Kidney capillary endothelial cell (primary cell): ENCODE data around the gene NCCRP1.

Source experiments
- DNase-seq: peaks from one replicate; pipeline ENCODE4 v3.0.0-alpha.2; 2018; ENCODE audit warnings: low spot score

Gene NCCRP1

GRCh38 chr19:39196860-39197562 lies at the start of gene NCCRP1:
NCCRP1 (plus strand) TSS chr19:39196964; CDS start chr19:39196983, 19 bp downstream.
- DNase-seq = no peak

DNA sequence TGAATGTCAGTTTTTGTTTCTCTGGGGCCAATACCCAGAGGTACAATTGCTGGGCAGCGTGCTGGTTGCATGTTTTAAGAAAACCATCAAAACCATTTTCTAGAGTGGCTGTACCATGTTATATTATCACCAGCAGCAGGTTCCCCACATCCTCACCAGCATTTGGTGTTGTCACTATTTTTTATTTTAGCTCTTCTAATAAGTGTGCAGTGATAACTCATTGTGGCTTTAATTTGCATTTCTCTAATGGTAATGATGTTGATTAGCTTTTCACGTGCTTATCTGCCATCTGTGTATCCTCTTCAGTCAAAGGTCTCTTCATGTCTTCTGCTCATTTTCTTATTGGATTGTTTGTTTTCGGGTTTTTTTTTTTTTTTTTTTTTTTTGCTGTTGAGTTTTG lies 49.3 kb upstream of the NCCRP1 start:
- DNase-seq = no peak

DNA sequence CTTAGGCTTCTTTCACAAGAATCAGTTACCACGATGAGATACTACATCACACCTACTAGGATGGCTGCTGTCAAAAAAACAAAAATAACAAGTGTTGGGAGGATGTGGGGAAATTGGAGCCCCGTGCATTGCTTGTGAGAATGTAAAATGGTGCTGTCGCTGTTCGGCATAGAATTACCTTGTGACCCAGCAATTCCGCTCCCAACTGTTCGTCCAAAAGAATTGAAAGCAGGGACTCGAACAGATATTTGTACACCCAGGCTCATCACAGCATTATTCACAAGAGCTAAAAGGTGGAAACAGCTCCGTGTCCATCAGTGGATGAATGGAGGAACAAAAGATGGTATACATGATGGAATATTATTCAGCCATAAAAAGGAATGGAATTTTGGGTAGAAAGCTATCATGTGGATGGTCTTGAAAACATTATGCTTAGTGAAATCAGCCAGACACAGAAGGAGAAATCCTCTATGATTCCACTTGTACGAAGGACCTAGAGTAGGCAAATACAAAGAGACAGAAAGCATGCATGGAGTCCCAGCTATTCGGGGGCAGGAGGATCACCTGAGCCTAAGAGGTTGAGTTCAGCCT lies 47.7 kb upstream of the NCCRP1 start:
- DNase-seq = no peak

- DNase-seq = no peak
These were observed 46.5 kb upstream of the NCCRP1 start for GRCh38 chr19:39150235-39150634.

- DNase-seq = no peak
These were observed 45.8 kb upstream of the NCCRP1 start for GRCh38 chr19:39150807-39151600.

DNA sequence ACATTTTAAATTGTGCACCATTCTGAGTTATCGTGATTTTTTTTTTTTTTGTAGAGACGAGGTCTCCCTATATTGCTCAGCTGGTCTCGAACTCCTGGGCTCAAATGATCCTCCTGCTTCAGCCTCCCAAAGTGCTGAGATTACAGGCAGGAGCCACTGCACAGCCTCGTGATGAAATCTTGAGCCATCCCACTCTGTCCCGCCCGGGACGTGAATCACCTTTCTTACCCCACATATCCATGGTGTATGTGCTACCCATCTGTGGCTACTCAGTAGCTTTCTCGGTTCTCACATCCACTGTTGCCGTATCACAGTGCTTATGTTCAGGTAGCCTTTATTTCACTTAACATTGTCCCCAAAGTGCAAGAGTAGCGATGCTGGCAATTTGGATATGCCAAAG lies 44.7 kb upstream of the NCCRP1 start:
- DNase-seq = no peak

- no peak for DNase-seq
These were observed 42.6 kb upstream of the NCCRP1 start for GRCh38 chr19:39154100-39154628.

DNA sequence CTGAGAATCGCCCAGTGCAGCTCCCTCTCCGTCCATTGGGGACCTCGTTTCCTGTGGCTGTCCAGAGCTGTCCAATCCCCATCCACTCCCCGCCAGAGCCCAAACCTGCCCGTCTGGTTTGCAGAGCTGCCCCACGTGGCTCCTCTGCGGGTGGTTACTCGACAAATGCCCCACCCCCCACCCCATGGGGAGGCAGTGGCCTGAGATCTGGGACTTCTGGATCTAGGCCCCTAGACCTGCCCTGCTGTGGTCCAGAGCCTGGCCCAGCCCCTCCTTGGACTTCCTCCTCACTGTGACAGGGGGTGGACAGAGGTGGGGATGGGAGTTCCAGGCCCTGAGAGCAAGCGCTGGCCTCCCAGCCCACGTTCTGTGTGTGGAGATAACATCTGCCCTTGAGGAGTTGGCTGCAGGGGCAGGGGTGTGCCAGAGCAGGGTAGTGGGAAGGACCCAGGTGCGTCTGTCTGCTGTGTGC lies 42.1 kb upstream of the NCCRP1 start:
- DNase-seq = no peak

GRCh38 chr19:39155114-39155700 lies 41.6 kb upstream of the NCCRP1 start:
- DNase-seq = no peak

GRCh38 chr19:39155741-39156140 lies 41.0 kb upstream of the NCCRP1 start:
- DNase-seq = no peak

GRCh38 chr19:39156326-39157230 lies 40.2 kb upstream of the NCCRP1 start:
- no peak for DNase-seq

DNA sequence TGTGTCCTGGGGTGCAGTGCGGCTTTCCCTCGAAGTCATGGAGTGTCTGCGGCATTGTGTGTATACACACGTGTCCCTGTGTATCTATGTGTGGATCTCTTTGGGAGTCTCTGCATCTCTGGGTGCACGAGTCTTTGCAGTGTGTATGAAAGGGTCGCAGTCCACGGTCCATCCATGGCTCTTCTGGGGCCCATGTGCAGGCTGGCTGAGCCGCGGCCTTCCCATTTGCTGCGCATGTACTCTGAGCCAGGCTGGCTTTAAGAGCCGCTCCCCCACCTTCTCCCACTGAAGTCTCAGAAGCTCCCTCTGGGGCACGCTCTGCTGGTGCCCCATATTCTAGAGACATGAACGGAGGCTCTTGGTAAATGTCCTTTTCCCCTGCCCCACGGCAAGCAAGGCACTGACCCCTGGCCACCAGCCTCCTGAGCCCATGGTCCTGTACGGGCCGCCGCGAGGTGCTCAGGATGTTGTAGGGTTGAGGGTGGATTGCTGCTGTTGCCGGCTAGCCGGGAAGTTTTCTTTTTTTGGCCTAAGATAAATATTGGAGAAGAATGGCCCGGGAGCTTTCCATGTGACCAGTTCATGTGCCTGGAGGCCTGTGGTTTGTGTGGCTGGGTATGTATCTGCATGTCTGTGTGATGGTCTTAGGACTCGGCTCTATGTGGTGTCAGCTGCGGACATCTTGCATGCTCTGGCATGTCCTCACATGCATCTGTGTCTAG lies 39.3 kb upstream of the NCCRP1 start:
- no peak for DNase-seq

GRCh38 chr19:39157997-39158389 lies 38.8 kb upstream of the NCCRP1 start:
- no peak for DNase-seq

GRCh38 chr19:39158646-39159260 lies 38.0 kb upstream of the NCCRP1 start:
- DNase-seq = no peak

GRCh38 chr19:39160523-39160861 lies 36.3 kb upstream of the NCCRP1 start:
- DNase-seq = no peak

DNA sequence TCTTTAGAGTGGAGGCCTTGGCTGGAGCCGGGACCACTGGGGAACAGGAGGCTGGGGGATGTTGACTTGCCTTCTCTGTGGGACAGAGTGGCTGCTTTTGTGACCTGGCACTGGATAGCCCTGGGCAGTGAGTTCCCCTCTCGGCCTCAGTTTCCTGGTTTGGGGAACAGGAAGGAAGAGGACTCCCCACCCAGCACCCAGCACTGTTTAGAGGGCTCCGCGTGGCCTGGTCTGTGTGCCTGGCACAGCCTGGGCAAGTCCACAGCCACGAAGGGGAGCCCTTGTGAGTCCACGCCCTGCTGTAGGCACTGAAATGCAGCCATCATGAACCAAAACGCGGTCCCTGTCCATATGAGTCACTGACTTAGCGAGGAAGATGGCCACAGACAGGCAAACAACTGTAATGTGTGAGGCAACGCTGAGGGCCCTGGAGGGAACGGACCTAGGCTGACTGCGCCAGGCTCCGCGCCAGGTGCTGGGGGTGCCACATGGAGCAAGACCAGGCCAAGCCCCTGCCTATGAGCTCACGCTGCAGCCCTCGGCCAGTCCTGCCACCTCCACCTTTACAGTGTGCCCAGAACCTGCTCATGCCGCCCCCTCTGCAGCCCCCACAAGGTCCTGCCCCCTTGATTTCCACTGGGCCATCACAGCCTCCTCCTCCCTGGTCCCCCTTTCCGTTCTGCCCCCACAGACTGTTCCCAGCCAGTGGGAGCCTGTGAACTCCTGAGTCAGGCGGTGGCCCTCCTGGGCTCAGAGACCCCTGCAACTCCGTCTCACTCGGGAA lies 35.7 kb upstream of the NCCRP1 start:
- DNase-seq = no peak

DNA sequence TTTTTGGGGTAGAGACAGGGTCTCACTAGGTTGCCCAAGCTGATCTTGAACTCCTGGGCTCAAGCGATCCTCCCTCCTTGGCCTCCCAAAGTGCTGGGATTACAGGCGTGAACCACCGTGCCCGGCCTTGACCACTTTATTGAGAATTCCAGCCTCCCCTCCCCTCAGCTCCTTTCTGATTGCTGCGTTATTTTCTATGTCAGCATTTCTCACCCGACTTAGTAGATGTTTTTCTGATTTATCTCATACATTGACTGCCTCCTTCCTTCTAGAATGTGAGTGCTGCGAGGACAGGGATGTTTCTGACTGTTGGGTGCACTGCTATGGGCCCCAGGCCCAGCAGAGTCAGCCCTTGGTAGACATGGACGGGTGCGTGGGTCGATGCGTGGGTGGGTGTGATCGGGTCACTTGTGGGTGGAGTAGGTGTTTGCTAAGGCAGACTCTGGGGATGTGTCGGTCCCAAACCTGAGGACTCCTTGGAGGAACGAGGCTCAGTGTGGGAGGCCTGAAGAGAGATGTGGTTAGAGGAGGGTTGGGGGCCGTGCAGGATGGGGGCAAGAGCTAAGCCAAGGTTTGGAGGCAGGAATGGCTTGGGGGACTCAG lies 34.2 kb upstream of the NCCRP1 start:
- DNase-seq = no peak

DNA sequence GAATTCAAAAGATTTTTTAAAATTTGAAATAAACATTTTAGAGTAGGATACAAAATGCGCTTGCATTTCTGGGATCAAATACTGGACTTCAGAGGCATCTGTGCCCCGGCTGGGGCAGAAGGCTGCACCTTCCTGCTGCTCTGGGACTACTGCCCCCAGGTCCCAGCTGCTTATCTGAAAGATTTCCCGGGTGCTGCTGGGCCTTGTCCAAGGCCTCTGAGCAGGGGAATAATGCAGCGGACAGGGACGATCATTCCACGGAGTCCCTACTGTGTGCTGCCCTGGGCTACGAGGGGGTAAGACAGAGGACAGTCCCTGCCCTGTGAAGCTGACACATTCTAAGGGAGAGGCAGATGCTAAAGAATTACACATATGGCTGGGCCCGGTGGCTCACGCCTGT lies 33.1 kb upstream of the NCCRP1 start:
- no peak for DNase-seq

DNA sequence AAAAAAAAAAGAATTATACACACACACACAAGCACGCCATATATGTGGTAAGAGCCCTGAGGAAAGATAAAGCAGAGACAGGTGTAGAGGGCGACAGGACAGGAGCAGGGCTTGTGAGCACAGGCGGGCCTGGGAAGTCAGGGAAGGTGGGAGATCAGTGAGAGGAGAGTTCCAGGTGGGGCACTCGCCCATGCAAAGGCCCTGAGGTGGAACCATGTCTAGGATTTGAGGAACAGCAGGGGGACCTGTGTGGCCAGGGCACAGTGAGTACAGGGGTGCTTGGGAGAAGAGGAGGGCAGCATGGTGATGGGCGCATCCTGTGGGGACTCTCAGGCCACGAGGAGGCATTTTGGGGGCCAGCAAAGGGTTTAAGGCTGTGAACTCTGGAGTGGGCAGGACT lies 32.5 kb upstream of the NCCRP1 start:
- no peak for DNase-seq
